K562 (cell line): ENCODE results near the gene TPPP. TPM values are rescaled to one million over a fixed set of nuclear protein-coding genes. Genes with fewer than 3 reads are reported as not detected.

Experiments used
- ELK3 ChIP-seq: fragments of 450-650 bp; formaldehyde crosslinking; IDR thresholded peaks from 2 replicates; pipeline ENCODE4 v1.4.0; 2020; ENCODE audit warnings: mild to moderate bottlenecking
- FOS ChIP-seq: IDR thresholded peaks from 3 replicates; pipeline ENCODE4 v1.6.1; 2011; ENCODE audit not compliant: insufficient read length; ENCODE audit errors: extremely low read depth
- GABPB2 ChIP-seq: fragments of 250-450 bp; sonication (Bioruptor Pico); conservative IDR thresholded peaks from 2 replicates; pipeline ENCODE4 v1.5.1; 2021; ENCODE audit warnings: mild to moderate bottlenecking
- HMGXB4 ChIP-seq: sonication (generic); formaldehyde crosslinking; IDR thresholded peaks from 2 replicates; pipeline ENCODE4 v1.8.1; 2023; ENCODE audit warnings: mild to moderate bottlenecking, missing genetic modification reagents
- POLR2A ChIP-seq: fragments of 450-650 bp; conservative IDR thresholded peaks from 2 replicates; pipeline ENCODE4 v1.6.1; 2016
- ZBTB40 ChIP-seq, 2 experiments: fragments of 450-650 bp in 1 of 2; sonication (generic) in 1 of 2; formaldehyde crosslinking in 1 of 2; IDR thresholded peaks; 2 replicates each; pipeline versions ENCODE4 v1.7.1 to v1.9.0; 2016 to 2022; ENCODE audit warnings: inconsistent platforms in 1 of 2, mild to moderate bottlenecking in 1 of 2, missing genetic modification reagents in 1 of 2
- polyA plus RNA-seq, 8 experiments: library from polyadenylated mRNA; depleted of rRNA in 4 of 8; stranded (reverse) in 5 of 8; unstranded in 3 of 8; fragments of >200 nt; fragmentation: Nextera tagmentation in 2 of 8; fragmentation: Illumina TruSeq in 1 of 8; extraction: Ambion mirVana in 2 of 8; extraction: Trizol in 1 of 8; gene quantifications; 2 replicates each; pipeline versions ENCODE4 v1.2.1 to v1.2.3, GENCODE V29; 2011 to 2014; ENCODE audit warnings: inconsistent platforms in 1 of 8, missing spikeins in 1 of 8
- total RNA-seq, 7 experiments: library from RNA; depleted of rRNA in 6 of 7; stranded (reverse); fragments of >200 nt in 6 of 7; fragmentation: Illumina TruSeq in 2 of 7; extraction: Trizol in 2 of 7; gene quantifications; 2 replicates each; pipeline versions ENCODE4 v1.2.1 to v1.2.3, GENCODE V29; 2011 to 2021; ENCODE audit warnings: low replicate concordance in 1 of 7

The TPPP gene
- total and polyA plus RNA-seq, 9 of the 15 experiments (the other 6 are each of a cell fraction or from before 2014, with no cell fraction given) = 0.01 to 0.07 (median 0.03) TPM; not detected in 6

DNA sequence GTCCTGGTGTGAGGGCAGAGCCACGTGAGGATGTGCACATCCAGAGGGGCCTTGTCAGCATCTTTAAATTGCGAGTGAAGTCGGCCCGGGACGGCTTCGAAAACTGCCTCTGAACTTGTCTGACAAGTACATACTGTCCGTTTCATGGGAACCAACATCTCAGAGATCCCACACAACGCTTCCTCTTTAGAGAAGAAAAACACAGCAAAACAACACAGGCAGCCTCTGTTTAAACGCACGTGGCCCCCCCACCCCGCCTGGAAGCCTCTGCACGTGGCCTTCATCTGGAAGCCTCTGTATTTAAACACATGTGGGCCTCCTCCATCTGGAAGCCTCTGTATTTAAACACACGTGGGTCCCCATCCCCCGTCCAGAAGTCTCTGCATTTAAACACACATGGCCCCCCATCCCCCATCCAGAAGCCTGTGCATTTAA is 51.8 kb downstream of the TPPP start (continued):
- TF ChIP-seq ELK3 (CRISPR knock-in tag) (no peak), ZBTB40 (IDR thresholded peaks at IDR 0.05) (no peak), ZBTB40 (CRISPR knock-in tag; IDR thresholded peaks at IDR 0.05) (no peak), GABPB2 (CRISPR knock-in tag) (no peak), FOS (no peak), HMGXB4 (CRISPR knock-in tag) (no peak), POLR2A (no peak)
